Peyer's patch (tissue), 4 donors: ENCODE data around the gene MIDN.

Experiments used
- POLR2A ChIP-seq, 2 donors: fragments of 450-650 bp; IDR thresholded peaks; one replicate each; pipeline ENCODE4 v1.5.1; 2017; ENCODE audit warnings: antibody characterized with exemption in 2 of 2, mild to moderate bottlenecking in 2 of 2, moderate library complexity in 2 of 2
- TF ChIP-seq, protein P1 (sequence below), 6 experiments: fragments of 450-650 bp in 4 of 6; fragments of 200-600 bp in 2 of 6; sonication (generic) in 1 of 6; IDR thresholded peaks; one replicate each; pipeline ENCODE4 v1.5.1; 2017 to 2019; ENCODE audit warnings: antibody characterized with exemption in 6 of 6, mild to moderate bottlenecking in 3 of 6, moderate library complexity in 1 of 6

DNA sequence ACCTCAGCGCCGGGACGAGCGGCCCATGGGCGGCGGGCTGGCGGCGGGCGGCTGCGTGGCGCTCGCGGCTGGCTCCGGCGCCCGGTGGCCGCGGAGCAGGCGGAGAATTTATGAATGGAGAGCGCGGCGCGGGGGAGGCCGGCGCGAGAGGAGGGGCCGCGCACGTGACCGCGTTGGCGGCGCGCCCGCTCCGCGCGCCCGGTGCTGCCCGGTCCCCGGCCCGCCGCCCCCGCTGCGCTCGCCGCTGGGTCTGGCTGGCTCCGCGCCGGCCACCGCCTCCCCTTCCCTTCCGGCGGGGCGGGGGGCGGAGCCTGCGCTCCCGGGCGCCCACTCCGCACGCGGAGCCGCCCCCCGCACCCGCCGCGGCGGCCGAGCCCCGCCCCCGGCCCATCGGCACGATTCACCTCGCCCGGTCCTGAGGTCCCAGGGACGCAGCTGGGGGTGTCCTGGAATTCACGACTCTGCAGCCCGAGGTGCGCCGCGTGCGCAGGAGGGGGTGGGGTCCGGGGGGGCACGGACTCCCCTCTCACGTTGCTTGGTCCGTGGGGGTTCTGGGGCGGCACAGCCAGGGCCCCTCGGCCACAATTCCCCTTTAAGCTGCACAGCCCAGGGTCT lies 10.5 kb upstream of the MIDN start, which contains the start of gene CBARP:
- TF ChIP-seq, protein P1, sequence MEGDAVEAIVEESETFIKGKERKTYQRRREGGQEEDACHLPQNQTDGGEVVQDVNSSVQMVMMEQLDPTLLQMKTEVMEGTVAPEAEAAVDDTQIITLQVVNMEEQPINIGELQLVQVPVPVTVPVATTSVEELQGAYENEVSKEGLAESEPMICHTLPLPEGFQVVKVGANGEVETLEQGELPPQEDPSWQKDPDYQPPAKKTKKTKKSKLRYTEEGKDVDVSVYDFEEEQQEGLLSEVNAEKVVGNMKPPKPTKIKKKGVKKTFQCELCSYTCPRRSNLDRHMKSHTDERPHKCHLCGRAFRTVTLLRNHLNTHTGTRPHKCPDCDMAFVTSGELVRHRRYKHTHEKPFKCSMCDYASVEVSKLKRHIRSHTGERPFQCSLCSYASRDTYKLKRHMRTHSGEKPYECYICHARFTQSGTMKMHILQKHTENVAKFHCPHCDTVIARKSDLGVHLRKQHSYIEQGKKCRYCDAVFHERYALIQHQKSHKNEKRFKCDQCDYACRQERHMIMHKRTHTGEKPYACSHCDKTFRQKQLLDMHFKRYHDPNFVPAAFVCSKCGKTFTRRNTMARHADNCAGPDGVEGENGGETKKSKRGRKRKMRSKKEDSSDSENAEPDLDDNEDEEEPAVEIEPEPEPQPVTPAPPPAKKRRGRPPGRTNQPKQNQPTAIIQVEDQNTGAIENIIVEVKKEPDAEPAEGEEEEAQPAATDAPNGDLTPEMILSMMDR (IDR thresholded peaks at IDR 0.05), result no peak
- no peak for TF ChIP-seq POLR2A (IDR thresholded peaks at IDR 0.05)
